ENCODE data around the gene RELCH.

Gene RELCH

DNA sequence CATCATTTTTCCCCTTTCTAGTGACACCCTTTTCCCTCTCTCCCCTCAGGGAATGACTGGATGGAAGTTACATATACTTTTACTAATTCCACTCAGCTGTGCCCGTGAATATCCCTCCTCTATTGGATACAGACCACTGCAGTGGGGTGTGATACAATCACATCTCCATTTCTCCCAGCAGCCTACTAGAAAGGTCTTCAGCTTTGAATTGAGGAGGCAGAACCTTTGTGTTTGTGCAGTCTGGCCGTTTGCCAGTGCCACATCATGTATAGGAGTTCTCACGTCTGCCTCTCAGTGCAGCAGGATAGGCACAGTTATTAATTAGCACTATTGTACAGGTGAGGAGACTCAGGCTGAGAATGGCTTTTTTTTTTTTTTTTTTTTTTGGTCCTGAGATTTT, 154.4 kb downstream of the RELCH start:
- TF ChIP-seq, protein P1, sequence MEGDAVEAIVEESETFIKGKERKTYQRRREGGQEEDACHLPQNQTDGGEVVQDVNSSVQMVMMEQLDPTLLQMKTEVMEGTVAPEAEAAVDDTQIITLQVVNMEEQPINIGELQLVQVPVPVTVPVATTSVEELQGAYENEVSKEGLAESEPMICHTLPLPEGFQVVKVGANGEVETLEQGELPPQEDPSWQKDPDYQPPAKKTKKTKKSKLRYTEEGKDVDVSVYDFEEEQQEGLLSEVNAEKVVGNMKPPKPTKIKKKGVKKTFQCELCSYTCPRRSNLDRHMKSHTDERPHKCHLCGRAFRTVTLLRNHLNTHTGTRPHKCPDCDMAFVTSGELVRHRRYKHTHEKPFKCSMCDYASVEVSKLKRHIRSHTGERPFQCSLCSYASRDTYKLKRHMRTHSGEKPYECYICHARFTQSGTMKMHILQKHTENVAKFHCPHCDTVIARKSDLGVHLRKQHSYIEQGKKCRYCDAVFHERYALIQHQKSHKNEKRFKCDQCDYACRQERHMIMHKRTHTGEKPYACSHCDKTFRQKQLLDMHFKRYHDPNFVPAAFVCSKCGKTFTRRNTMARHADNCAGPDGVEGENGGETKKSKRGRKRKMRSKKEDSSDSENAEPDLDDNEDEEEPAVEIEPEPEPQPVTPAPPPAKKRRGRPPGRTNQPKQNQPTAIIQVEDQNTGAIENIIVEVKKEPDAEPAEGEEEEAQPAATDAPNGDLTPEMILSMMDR (conservative IDR thresholded peaks at IDR 0.05; ENCODE audit: low read depth, low read length) = no peak
- no peak for DNase-seq (ENCODE audit: low read depth)
- H3K4me3 ChIP-seq (ENCODE audit: low read length) = no peak overlapping the region

DNA sequence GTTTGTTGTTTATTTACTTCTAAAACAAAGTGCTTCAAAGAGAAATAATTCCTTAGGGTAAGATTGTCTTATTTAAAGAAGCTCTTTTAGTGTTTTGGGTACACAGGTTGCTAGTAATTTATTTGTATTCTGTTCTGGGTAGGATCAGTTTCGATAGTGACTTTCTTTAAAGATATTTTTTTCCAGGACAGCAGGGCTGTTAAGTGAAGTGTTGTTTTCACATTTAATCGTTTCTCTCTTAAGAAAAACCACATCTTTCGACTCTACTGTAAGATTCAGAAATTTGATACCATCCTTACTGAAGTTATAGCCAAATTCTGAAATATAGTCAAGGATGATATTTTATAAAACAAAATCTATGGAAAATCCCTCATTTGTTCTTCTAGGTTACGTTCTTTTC, 155.8 kb downstream of the RELCH start:
- DNase-seq (ENCODE audit: low read depth) = no peak
- no peak overlapping the region for H3K4me3 ChIP-seq (ENCODE audit: low read length)
- TF ChIP-seq, protein P1 (conservative IDR thresholded peaks at IDR 0.05; ENCODE audit: low read depth, low read length) = no peak

DNA sequence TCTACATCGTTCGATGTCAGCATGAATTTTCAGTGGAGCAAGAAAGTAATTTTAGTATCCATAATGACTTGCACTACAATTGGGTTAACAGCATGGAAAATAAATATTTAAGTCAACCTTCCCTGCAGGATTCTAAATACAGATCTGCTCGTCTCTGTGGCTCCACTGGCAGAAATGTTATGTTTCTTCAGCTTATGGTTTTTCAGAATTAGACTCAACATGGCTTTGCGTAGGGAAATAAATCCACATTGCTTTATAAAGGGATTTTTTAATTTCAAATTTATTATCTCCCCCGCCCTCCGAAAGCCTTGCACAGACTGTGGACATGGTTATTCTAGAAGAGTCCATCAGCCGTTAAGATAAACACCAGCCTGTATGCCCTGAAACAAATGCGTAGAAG, 156.3 kb downstream of the RELCH start:
- TF ChIP-seq, protein P1 (conservative IDR thresholded peaks at IDR 0.05; ENCODE audit: low read depth, low read length) = no peak
- H3K4me3 ChIP-seq (ENCODE audit: low read length) = no peak overlapping the region
- no peak for DNase-seq (ENCODE audit: low read depth)

DNA sequence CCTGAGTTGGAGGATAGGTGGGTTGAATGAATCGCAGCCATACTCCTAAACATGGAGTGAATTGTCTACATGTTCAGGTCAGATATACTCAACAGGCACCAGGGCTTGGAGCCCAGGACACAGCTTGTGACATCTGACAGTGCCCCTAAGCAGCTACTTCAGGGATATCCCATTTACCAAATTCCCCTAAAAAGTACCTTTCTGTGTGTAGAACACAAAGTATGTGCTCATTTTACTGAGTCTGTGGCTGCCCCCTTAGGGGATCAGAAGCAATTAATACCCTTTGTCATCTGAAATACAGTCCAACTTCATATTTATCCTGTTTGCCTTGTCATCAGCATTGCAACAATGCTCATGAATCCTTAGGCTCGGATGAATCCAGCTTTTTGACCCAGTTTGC, 158.9 kb downstream of the RELCH start:
- TF ChIP-seq, protein P1 (conservative IDR thresholded peaks at IDR 0.05; ENCODE audit: low read depth, low read length) = no peak

DNA sequence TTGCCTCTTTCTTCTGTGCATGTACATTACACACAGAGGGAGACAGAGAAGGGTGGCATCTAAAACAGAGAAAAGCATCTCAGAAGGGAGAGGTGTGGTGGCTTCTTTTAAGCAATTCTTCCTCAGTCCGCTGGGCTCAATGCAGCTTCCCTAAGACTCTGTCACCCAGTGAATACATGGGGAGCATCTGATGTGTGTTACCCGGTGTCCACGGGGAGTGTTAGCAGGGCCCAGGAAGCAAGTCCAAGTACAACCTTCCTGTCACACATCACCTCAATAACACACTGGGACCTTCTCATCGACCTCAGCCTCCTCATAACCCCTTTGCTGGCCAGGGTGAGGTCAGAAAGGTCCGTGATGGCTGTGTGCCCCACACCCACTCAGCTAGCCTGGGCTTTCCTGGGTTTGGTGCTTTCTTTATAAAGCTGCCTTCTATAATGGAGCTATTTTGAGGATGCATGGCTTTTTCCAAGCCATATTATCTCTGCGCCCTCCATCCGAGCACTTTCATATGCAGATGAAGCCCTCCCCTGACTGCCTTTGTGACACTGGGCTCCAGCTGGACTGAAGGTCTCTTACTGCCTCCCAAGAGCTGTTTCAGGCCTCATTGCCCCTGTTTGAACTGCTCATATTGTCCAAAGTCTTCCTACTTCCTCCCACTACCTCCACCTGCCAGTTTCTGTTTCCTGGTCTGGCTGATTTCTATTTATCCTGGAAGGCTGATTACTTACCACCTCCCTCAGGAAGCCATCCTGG, 159.5 kb downstream of the RELCH start:
- no peak overlapping the region for H3K4me3 ChIP-seq (ENCODE audit: low read length)
- no peak for DNase-seq (ENCODE audit: low read depth)
- TF ChIP-seq, protein P1 (conservative IDR thresholded peaks at IDR 0.05; ENCODE audit: low read depth, low read length) = no peak

More for the DNA sequence above, 158.9 kb downstream of the RELCH start:
- no peak for DNase-seq (ENCODE audit: low read depth)
- no peak overlapping the region for H3K4me3 ChIP-seq (ENCODE audit: low read length)

DNA sequence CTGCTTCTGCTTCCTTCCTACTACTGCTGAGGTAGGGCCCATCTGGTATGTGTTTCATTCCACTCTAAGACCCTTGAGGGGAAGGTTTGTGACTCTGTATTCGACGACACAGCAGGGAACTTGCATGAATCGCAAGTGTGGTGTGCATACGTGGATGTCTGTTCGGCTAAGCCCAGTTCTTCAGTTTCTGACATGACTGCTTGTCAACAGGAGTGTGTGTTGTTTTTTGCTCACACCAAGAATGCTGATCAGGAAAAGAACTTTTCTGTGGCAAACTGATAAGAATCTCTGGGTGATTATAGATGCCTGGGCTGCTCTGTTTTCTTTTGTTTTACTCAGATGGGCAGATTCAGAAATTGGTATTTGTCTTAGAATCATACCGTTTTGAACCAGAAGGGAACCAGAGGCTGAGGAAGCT, 160.0 kb downstream of the RELCH start:
- TF ChIP-seq, protein P1 (conservative IDR thresholded peaks at IDR 0.05; ENCODE audit: low read depth, low read length) = no peak
- DNase-seq (ENCODE audit: low read depth) = no peak
- H3K4me3 ChIP-seq (ENCODE audit: low read length) = no peak overlapping the region

DNA sequence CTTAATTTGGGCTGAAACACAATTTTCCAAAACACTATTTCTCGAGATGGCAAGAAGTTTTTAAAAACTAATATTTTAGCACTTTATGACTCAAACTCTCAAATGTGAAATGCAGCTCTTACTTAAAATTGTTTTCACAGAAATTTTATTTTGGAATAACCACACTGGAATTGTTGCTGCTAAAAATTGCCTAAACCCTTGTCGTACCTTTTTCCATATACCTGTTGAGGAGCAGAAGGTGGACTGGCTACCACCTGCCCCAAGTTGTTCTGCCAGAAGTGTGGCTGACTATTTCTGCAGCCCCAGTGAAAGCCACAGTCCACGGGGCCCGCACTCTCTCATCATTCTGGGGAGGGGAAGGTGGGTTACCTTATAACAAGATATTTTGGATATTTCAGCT, 161.4 kb downstream of the RELCH start:
- TF ChIP-seq, protein P1 (conservative IDR thresholded peaks at IDR 0.05; ENCODE audit: low read depth, low read length) = no peak
- DNase-seq (ENCODE audit: low read depth) = no peak
- no peak overlapping the region for H3K4me3 ChIP-seq (ENCODE audit: low read length)
